WTC11 (cell line): ENCODE results near the gene REST. TPM values are rescaled to one million over a fixed set of nuclear protein-coding genes. Genes with fewer than 3 reads are reported as not detected.

Experiments used
- ATAC-seq: fragments of 200-7000 bp; cut with Tn5 transposase; 2 replicates; pipeline ENCODE4 v1.10.0; 2021; ENCODE audit warnings: mild to moderate bottlenecking, moderate library complexity
- CTCF ChIA-PET: fragments of 300-600 bp; sonication (Branson Sonifier 250); formaldehyde crosslinking; loops from one replicate; lab custom pipeline; 2021; ENCODE audit warnings: antibody characterized with exemption; lab: Charles Lee
- POLR2A ChIA-PET: fragments of 350-600 bp; sonication (Branson Sonifier 250); formaldehyde crosslinking; loops from one replicate; lab custom pipeline; 2021; ENCODE audit warnings: antibody characterized with exemption; lab: Charles Lee
- DNase-seq: peaks from one replicate; pipeline ENCODE4 v3.0.0; 2021; ENCODE audit warnings: low spot score
- H3K27ac Mint-ChIP-seq: 2 replicates; pipeline ENCODE4 v1.8.0; 2021; ENCODE audit warnings: mixed read lengths
- H3K27me3 Mint-ChIP-seq: 2 replicates; pipeline ENCODE4 v1.8.0; 2021; ENCODE audit warnings: low read depth, mild to moderate bottlenecking, moderate library complexity, mixed read lengths
- H3K36me3 Mint-ChIP-seq: 2 replicates; pipeline ENCODE4 v1.8.0; 2021; ENCODE audit warnings: mixed read lengths
- H3K4me1 Mint-ChIP-seq: 2 replicates; pipeline ENCODE4 v1.8.0; 2022; ENCODE audit warnings: mixed read lengths
- H3K4me3 Mint-ChIP-seq: 2 replicates; pipeline ENCODE4 v1.8.0; 2021; ENCODE audit warnings: mild to moderate bottlenecking, moderate library complexity, mixed read lengths
- H3K9me3 Mint-ChIP-seq: 2 replicates; pipeline ENCODE4 v1.8.0; 2021; ENCODE audit warnings: mixed read lengths
- CREB1 ChIP-seq: sonication (generic); formaldehyde crosslinking; IDR thresholded peaks from 2 replicates; pipeline ENCODE4 v1.8.0; 2023; ENCODE audit warnings: mild to moderate bottlenecking, missing genetic modification reagents
- ETV6 ChIP-seq: sonication (generic); formaldehyde crosslinking; IDR thresholded peaks from 2 replicates; pipeline ENCODE4 v1.8.1; 2022; ENCODE audit warnings: mild to moderate bottlenecking, missing genetic modification reagents
- FOXK1 ChIP-seq: sonication (generic); formaldehyde crosslinking; IDR thresholded peaks from 2 replicates; pipeline ENCODE4 v1.8.0; 2022; ENCODE audit warnings: mild to moderate bottlenecking, moderate library complexity, missing genetic modification reagents
- GTF2I ChIP-seq: fragments of 250-450 bp; sonication (Bioruptor Pico); conservative IDR thresholded peaks from 2 replicates; pipeline ENCODE4 v1.4.0; 2021; ENCODE audit warnings: mild to moderate bottlenecking
- IRF1 ChIP-seq: sonication (generic); formaldehyde crosslinking; IDR thresholded peaks from 2 replicates; pipeline ENCODE4 v1.8.0; 2023; ENCODE audit warnings: missing genetic modification reagents
- MYBL2 ChIP-seq: sonication (generic); formaldehyde crosslinking; IDR thresholded peaks from 2 replicates; pipeline ENCODE4 v1.8.1; 2023; ENCODE audit warnings: mild to moderate bottlenecking, moderate library complexity, missing genetic modification reagents
- NFATC4 ChIP-seq: fragments of 250-450 bp; sonication (Bioruptor Pico); IDR thresholded peaks from 2 replicates; pipeline ENCODE4 v1.9.0; 2021; ENCODE audit warnings: mild to moderate bottlenecking
- NFE2L1 ChIP-seq: sonication (generic); formaldehyde crosslinking; IDR thresholded peaks from 2 replicates; pipeline ENCODE4 v1.8.1; 2023; ENCODE audit warnings: missing genetic modification reagents
- RELA ChIP-seq: sonication (generic); formaldehyde crosslinking; IDR thresholded peaks from 2 replicates; pipeline ENCODE4 v1.8.1; 2022; ENCODE audit warnings: missing genetic modification reagents, mild to moderate bottlenecking, borderline replicate concordance
- SMAD4 ChIP-seq: sonication (generic); formaldehyde crosslinking; IDR thresholded peaks from 2 replicates; pipeline ENCODE4 v1.8.0; 2022; ENCODE audit warnings: mild to moderate bottlenecking, missing genetic modification reagents
- TCF7 ChIP-seq: sonication (generic); formaldehyde crosslinking; IDR thresholded peaks from 2 replicates; pipeline ENCODE4 v1.8.0; 2022; ENCODE audit warnings: mild to moderate bottlenecking, low read depth, missing genetic modification reagents, moderate library complexity
- ZNF121 ChIP-seq: sonication (generic); formaldehyde crosslinking; IDR thresholded peaks from 2 replicates; pipeline ENCODE4 v1.8.0; 2023; ENCODE audit warnings: missing genetic modification reagents
- ZNF219 ChIP-seq: sonication (generic); formaldehyde crosslinking; IDR thresholded peaks from 2 replicates; pipeline ENCODE4 v1.8.0; 2023; ENCODE audit warnings: missing genetic modification reagents, mild to moderate bottlenecking, borderline replicate concordance
- ZNF263 ChIP-seq: sonication (generic); formaldehyde crosslinking; IDR thresholded peaks from 2 replicates; pipeline ENCODE4 v1.8.1; 2022; ENCODE audit warnings: low read depth, mild to moderate bottlenecking, moderate library complexity, missing genetic modification reagents
- ZNF416 ChIP-seq: fragments of 250-450 bp; sonication (Bioruptor Pico); IDR thresholded peaks from 2 replicates; pipeline ENCODE4 v1.9.0; 2021; ENCODE audit warnings: mild to moderate bottlenecking, inconsistent platforms
- ZNF512 ChIP-seq: sonication (generic); formaldehyde crosslinking; IDR thresholded peaks from 2 replicates; pipeline ENCODE4 v1.8.1; 2022; ENCODE audit warnings: missing genetic modification reagents, borderline replicate concordance
- total RNA-seq: library from RNA; stranded (reverse); gene quantifications from 3 replicates; pipeline ENCODE4 v1.2.3, GENCODE V29; 2021
- TF ChIP-seq, protein P1 (sequence below): sonication (generic); formaldehyde crosslinking; IDR thresholded peaks from 2 replicates; pipeline ENCODE4 v1.8.1; 2023; ENCODE audit warnings: mild to moderate bottlenecking, missing genetic modification reagents, borderline replicate concordance
- TF ChIP-seq, protein P2 (sequence below): fragments of 250-450 bp; sonication (Bioruptor Pico); IDR thresholded peaks from 2 replicates; pipeline ENCODE4 v1.9.0; 2021; ENCODE audit warnings: mild to moderate bottlenecking, borderline replicate concordance
- TF ChIP-seq, protein P3 (sequence below): sonication (generic); formaldehyde crosslinking; IDR thresholded peaks from 2 replicates; pipeline ENCODE4 v1.8.1; 2023; ENCODE audit warnings: mild to moderate bottlenecking, moderate library complexity, missing genetic modification reagents

Gene REST
- total RNA-seq, 1 experiment from 2014 or later: 75.1 TPM

DNA sequence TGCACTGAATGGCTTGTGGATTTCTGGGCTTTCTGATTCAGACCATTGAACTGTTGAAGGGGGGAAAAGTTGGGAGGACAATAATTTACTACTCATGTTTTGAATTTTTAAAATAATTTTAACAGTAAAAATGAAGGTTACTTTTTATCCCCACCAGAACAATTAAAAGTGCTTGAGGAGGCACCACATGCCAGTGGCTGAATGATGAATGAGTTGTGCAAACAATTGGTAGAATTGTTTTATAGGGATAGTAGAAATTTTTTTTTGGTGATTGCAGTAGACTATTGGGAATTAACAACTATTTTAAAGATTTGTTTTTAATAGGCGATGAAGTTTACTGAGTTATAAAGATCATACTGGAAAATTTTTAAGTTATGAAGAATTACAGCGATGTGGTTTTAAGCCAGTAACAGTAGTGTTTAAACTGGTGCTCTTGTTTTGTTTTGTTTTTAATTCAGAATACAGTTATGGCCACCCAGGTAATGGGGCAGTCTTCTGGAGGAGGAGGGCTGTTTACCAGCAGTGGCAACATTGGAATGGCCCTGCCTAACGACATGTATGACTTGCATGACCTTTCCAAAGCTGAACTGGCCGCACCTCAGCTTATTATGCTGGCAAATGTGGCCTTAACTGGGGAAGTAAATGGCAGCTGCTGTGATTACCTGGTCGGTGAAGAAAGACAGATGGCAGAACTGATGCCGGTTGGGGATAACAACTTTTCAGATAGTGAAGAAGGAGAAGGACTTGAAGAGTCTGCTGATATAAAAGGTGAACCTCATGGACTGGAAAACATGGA is 2.7 kb downstream of the REST start:
- TF ChIP-seq SMAD4 (CRISPR knock-in tag) (no peak), FOXK1 (no peak), ZNF263 (CRISPR knock-in tag) (no peak), GTF2I (CRISPR knock-in tag) (no peak), NFE2L1 (CRISPR knock-in tag) (no peak), RELA (no peak), ZNF416 (no peak), CREB1 (CRISPR knock-in tag) (no peak), ZNF121 (CRISPR knock-in tag) (no peak), TCF7 (CRISPR knock-in tag) (no peak), ZNF512 (CRISPR knock-in tag) (no peak), IRF1 (CRISPR knock-in tag) (no peak), NFATC4 (CRISPR knock-in tag) (no peak)
- TF ChIP-seq, protein P1, sequence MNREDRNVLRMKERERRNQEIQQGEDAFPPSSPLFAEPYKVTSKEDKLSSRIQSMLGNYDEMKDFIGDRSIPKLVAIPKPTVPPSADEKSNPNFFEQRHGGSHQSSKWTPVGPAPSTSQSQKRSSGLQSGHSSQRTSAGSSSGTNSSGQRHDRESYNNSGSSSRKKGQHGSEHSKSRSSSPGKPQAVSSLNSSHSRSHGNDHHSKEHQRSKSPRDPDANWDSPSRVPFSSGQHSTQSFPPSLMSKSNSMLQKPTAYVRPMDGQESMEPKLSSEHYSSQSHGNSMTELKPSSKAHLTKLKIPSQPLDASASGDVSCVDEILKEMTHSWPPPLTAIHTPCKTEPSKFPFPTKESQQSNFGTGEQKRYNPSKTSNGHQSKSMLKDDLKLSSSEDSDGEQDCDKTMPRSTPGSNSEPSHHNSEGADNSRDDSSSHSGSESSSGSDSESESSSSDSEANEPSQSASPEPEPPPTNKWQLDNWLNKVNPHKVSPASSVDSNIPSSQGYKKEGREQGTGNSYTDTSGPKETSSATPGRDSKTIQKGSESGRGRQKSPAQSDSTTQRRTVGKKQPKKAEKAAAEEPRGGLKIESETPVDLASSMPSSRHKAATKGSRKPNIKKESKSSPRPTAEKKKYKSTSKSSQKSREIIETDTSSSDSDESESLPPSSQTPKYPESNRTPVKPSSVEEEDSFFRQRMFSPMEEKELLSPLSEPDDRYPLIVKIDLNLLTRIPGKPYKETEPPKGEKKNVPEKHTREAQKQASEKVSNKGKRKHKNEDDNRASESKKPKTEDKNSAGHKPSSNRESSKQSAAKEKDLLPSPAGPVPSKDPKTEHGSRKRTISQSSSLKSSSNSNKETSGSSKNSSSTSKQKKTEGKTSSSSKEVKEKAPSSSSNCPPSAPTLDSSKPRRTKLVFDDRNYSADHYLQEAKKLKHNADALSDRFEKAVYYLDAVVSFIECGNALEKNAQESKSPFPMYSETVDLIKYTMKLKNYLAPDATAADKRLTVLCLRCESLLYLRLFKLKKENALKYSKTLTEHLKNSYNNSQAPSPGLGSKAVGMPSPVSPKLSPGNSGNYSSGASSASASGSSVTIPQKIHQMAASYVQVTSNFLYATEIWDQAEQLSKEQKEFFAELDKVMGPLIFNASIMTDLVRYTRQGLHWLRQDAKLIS: no peak
- H3K27ac Mint-ChIP-seq: peak overlapping the region; percentile 45
- peaks cover 16% of the 10 kb centered on the region for H3K27me3 Mint-ChIP-seq
- ATAC-seq (no peak), DNase-seq (no peak)
- ChIA-PET CTCF (no interaction called here), POLR2A (interaction anchor here (0.6 kb wide), 1 partner anchor 11 kb away, joined by 3 read pairs; no protein-coding TSS in a partner anchor)
- H3K36me3 Mint-ChIP-seq: peaks cover 18% of the 10 kb centered on the region
- peaks cover 40% of the 10 kb centered on the region for H3K4me1 Mint-ChIP-seq
- H3K4me3 Mint-ChIP-seq: peak overlapping the region; percentile 89
- H3K9me3 Mint-ChIP-seq: no peaks in the 10 kb centered on the region

GRCh38 chr4:56914336-56914735 is 6.6 kb downstream of the REST start:
- ATAC-seq (no peak), DNase-seq (no peak)
- Mint-ChIP-seq H3K27me3 (no peaks in the 10 kb centered on the region), H3K4me1 (peaks cover 29% of the 10 kb centered on the region), H3K4me3 (no peak overlapping the region), H3K36me3 (peaks cover 33% of the 10 kb centered on the region), H3K9me3 (no peaks in the 10 kb centered on the region), H3K27ac (no peak overlapping the region)
- ChIA-PET POLR2A (no interaction called here), CTCF (no interaction called here)
- TF ChIP-seq, protein P2, sequence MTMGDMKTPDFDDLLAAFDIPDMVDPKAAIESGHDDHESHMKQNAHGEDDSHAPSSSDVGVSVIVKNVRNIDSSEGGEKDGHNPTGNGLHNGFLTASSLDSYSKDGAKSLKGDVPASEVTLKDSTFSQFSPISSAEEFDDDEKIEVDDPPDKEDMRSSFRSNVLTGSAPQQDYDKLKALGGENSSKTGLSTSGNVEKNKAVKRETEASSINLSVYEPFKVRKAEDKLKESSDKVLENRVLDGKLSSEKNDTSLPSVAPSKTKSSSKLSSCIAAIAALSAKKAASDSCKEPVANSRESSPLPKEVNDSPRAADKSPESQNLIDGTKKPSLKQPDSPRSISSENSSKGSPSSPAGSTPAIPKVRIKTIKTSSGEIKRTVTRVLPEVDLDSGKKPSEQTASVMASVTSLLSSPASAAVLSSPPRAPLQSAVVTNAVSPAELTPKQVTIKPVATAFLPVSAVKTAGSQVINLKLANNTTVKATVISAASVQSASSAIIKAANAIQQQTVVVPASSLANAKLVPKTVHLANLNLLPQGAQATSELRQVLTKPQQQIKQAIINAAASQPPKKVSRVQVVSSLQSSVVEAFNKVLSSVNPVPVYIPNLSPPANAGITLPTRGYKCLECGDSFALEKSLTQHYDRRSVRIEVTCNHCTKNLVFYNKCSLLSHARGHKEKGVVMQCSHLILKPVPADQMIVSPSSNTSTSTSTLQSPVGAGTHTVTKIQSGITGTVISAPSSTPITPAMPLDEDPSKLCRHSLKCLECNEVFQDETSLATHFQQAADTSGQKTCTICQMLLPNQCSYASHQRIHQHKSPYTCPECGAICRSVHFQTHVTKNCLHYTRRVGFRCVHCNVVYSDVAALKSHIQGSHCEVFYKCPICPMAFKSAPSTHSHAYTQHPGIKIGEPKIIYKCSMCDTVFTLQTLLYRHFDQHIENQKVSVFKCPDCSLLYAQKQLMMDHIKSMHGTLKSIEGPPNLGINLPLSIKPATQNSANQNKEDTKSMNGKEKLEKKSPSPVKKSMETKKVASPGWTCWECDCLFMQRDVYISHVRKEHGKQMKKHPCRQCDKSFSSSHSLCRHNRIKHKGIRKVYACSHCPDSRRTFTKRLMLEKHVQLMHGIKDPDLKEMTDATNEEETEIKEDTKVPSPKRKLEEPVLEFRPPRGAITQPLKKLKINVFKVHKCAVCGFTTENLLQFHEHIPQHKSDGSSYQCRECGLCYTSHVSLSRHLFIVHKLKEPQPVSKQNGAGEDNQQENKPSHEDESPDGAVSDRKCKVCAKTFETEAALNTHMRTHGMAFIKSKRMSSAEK (CRISPR knock-in tag): no peak
- TF ChIP-seq, protein P3, sequence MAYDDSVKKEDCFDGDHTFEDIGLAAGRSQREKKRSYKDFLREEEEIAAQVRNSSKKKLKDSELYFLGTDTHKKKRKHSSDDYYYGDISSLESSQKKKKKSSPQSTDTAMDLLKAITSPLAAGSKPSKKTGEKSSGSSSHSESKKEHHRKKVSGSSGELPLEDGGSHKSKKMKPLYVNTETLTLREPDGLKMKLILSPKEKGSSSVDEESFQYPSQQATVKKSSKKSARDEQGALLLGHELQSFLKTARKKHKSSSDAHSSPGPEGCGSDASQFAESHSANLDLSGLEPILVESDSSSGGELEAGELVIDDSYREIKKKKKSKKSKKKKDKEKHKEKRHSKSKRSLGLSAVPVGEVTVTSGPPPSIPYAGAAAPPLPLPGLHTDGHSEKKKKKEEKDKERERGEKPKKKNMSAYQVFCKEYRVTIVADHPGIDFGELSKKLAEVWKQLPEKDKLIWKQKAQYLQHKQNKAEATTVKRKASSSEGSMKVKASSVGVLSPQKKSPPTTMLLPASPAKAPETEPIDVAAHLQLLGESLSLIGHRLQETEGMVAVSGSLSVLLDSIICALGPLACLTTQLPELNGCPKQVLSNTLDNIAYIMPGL (CRISPR knock-in tag): no peak
- TF ChIP-seq MYBL2 (CRISPR knock-in tag) (no peak), ZNF219 (CRISPR knock-in tag) (no peak), ETV6 (CRISPR knock-in tag) (no peak), FOXK1 (no peak)
- TF ChIP-seq, protein P1: no peak
